Effector memory CD4-positive, alpha-beta T cell (primary cell): Measurements from ENCODE around the gene ITPKB.
"Not testable (repeated sequence)": the region's sequence is repeated elsewhere in the genome, so short reads cannot be mapped to it uniquely, and the experiment has no call there.

Experiments
- DNase-seq, 3 donors: peaks; one replicate each; pipeline ENCODE4 v3.0.0-alpha.2; 2020
- H3K27ac ChIP-seq: 2 replicates; pipeline ENCODE4 v1.7.0; 2013; ENCODE audit warnings: mild to moderate bottlenecking, low read length, moderate library complexity; ENCODE audit not compliant: insufficient read depth, poor library complexity, severe bottlenecking
- H3K27me3 ChIP-seq: replicated peaks from 2 replicates; pipeline ENCODE4 v1.7.0; 2013; ENCODE audit warnings: mild to moderate bottlenecking, low read length; ENCODE audit not compliant: insufficient read depth, control insufficient read depth, poor library complexity, severe bottlenecking
- H3K36me3 ChIP-seq: 2 replicates; pipeline ENCODE4 v1.7.0; 2013; ENCODE audit warnings: mild to moderate bottlenecking, low read length, moderate library complexity; ENCODE audit not compliant: control insufficient read depth, insufficient read depth
- H3K4me1 ChIP-seq: 2 replicates; pipeline ENCODE4 v1.7.0; 2013; ENCODE audit warnings: low read length, mild to moderate bottlenecking; ENCODE audit not compliant: control insufficient read depth, insufficient read depth, poor library complexity, severe bottlenecking
- H3K4me3 ChIP-seq: 2 replicates; pipeline ENCODE4 v1.7.0; 2013; ENCODE audit warnings: low read length, low read depth, mild to moderate bottlenecking; ENCODE audit not compliant: insufficient read depth, poor library complexity, severe bottlenecking
- H3K9me3 ChIP-seq: 2 replicates; pipeline ENCODE4 v1.7.0; 2013; ENCODE audit warnings: mild to moderate bottlenecking, low read length, moderate library complexity; ENCODE audit not compliant: control insufficient read depth

The ITPKB gene

GRCh38 chr1:226761322-226761721 lies 22.2 kb upstream of the ITPKB start:
- DNase-seq: no peak
- H3K9me3 ChIP-seq: no peaks in the 10 kb centered on the region
- H3K27me3 ChIP-seq: no peaks in the 10 kb centered on the region
- no peaks in the 10 kb centered on the region for H3K36me3 ChIP-seq
- H3K4me3 ChIP-seq: no peak overlapping the region
- no peaks in the 10 kb centered on the region for H3K4me1 ChIP-seq
- H3K27ac ChIP-seq: no peak overlapping the region

- Histone ChIP-seq H3K4me3 (no peak overlapping the region), H3K9me3 (no peaks in the 10 kb centered on the region), H3K27me3 (no peaks in the 10 kb centered on the region), H3K36me3 (no peaks in the 10 kb centered on the region), H3K27ac (no peak overlapping the region), H3K4me1 (no peaks in the 10 kb centered on the region)
- no peak for DNase-seq
Measured at GRCh38 chr1:226754793-226755533, 15.9 kb upstream of the ITPKB start.

- Histone ChIP-seq H3K4me3 (no peak overlapping the region), H3K9me3 (no peaks in the 10 kb centered on the region), H3K27ac (no peak overlapping the region), H3K4me1 (no peaks in the 10 kb centered on the region), H3K36me3 (no peaks in the 10 kb centered on the region), H3K27me3 (no peaks in the 10 kb centered on the region)
- no peak for DNase-seq
Measured at GRCh38 chr1:226754097-226754496, 15.0 kb upstream of the ITPKB start.

- H3K9me3 ChIP-seq: no peaks in the 10 kb centered on the region
- no peak overlapping the region for H3K4me3 ChIP-seq
- no peaks in the 10 kb centered on the region for H3K36me3 ChIP-seq
- H3K27me3 ChIP-seq: no peaks in the 10 kb centered on the region
- H3K4me1 ChIP-seq: no peaks in the 10 kb centered on the region
- no peak for DNase-seq
- no peak overlapping the region for H3K27ac ChIP-seq
Measured at GRCh38 chr1:226751703-226752102, 12.6 kb upstream of the ITPKB start.

- Histone ChIP-seq H3K4me1 (no peaks in the 10 kb centered on the region), H3K4me3 (no peak overlapping the region), H3K36me3 (no peaks in the 10 kb centered on the region), H3K27me3 (no peaks in the 10 kb centered on the region), H3K27ac (no peak overlapping the region), H3K9me3 (no peaks in the 10 kb centered on the region)
- DNase-seq: no peak
Measured at GRCh38 chr1:226751214-226751613, 12.1 kb upstream of the ITPKB start.

GRCh38 chr1:226749467-226749866 lies 10.4 kb upstream of the ITPKB start:
- no peaks in the 10 kb centered on the region for H3K36me3 ChIP-seq
- no peaks in the 10 kb centered on the region for H3K4me1 ChIP-seq
- H3K4me3 ChIP-seq: no peak overlapping the region
- no peak for DNase-seq
- H3K27ac ChIP-seq: no peak overlapping the region
- H3K27me3 ChIP-seq: no peaks in the 10 kb centered on the region
- H3K9me3 ChIP-seq: no peaks in the 10 kb centered on the region

GRCh38 chr1:226748306-226748705 lies 9.2 kb upstream of the ITPKB start:
- no peaks in the 10 kb centered on the region for H3K36me3 ChIP-seq
- H3K4me1 ChIP-seq: no peaks in the 10 kb centered on the region
- H3K9me3 ChIP-seq: no peaks in the 10 kb centered on the region
- H3K27ac ChIP-seq: no peak overlapping the region
- DNase-seq: no peak
- H3K27me3 ChIP-seq: no peaks in the 10 kb centered on the region
- no peak overlapping the region for H3K4me3 ChIP-seq

- not testable (repeated sequence) for H3K27me3 ChIP-seq, DNase-seq, H3K9me3 ChIP-seq, H3K4me1 ChIP-seq, H3K27ac ChIP-seq, H3K4me3 ChIP-seq, H3K36me3 ChIP-seq
Measured at GRCh38 chr1:226747519-226748263, 8.6 kb upstream of the ITPKB start.

- Histone ChIP-seq H3K27me3 (no peaks in the 10 kb centered on the region), H3K36me3 (peaks cover 3% of the 10 kb centered on the region), H3K4me3 (no peak overlapping the region), H3K4me1 (peaks cover 22% of the 10 kb centered on the region), H3K27ac (no peak overlapping the region), H3K9me3 (no peaks in the 10 kb centered on the region)
- no peak for DNase-seq
Measured at GRCh38 chr1:226743259-226743658, 4.2 kb upstream of the ITPKB start.

- no peaks in the 10 kb centered on the region for H3K27me3 ChIP-seq
- peak overlapping the region; percentile 30 for H3K27ac ChIP-seq
- DNase-seq: no peak
- no peaks in the 10 kb centered on the region for H3K9me3 ChIP-seq
- H3K4me3 ChIP-seq: no peak overlapping the region
- peaks cover 15% of the 10 kb centered on the region for H3K36me3 ChIP-seq
- H3K4me1 ChIP-seq: peaks cover 25% of the 10 kb centered on the region
Measured at GRCh38 chr1:226741009-226741408, 1.9 kb upstream of the ITPKB start.
